GM18507 (cell line): ENCODE results near the gene ADPRHL1.

Experiments
- DNase-seq: peaks from one replicate; pipeline ENCODE4 v3.0.0; 2011; ENCODE audit warnings: low read depth; ENCODE audit not compliant: insufficient read length; ENCODE audit errors: extremely low spot score
- FAIRE-seq: peaks from 2 replicates; lab custom pipeline; 2011; peaks lifted over from hg19 to GRCh38; lab: Jason Lieb, UNC

The ADPRHL1 gene

GRCh38 chr13:113452942-113453901, at the start of gene ADPRHL1:
Gene ADPRHL1 (minus strand): TSS chr13:113453488. CDS start chr13:113453437, 51 bp downstream.
- FAIRE-seq (no peak), DNase-seq (no peak)

- FAIRE-seq, result no peak
- DNase-seq, result no peak
Observed at GRCh38 chr13:113502686-113503085, 49.4 kb upstream of the ADPRHL1 start.

GRCh38 chr13:113500530-113501265, 47.4 kb upstream of the ADPRHL1 start:
- DNase-seq (no peak), FAIRE-seq (no peak)

GRCh38 chr13:113499936-113500335, 46.6 kb upstream of the ADPRHL1 start:
- DNase-seq (no peak), FAIRE-seq (no peak)

GRCh38 chr13:113498905-113499304, 45.6 kb upstream of the ADPRHL1 start:
- DNase-seq (no peak), FAIRE-seq (no peak)

- FAIRE-seq, result no peak
Observed at GRCh38 chr13:113497217-113497616, 43.9 kb upstream of the ADPRHL1 start.

GRCh38 chr13:113495494-113496210, 42.4 kb upstream of the ADPRHL1 start:
- no peak for DNase-seq
- no peak for FAIRE-seq

More at GRCh38 chr13:113497217-113497616, 43.9 kb upstream of the ADPRHL1 start:
- no peak for DNase-seq

- DNase-seq, result no peak
- peak; percentile 60 for FAIRE-seq
Observed at GRCh38 chr13:113493315-113493951, 40.1 kb upstream of the ADPRHL1 start.

- FAIRE-seq (no peak), DNase-seq (no peak)
Observed at GRCh38 chr13:113491982-113492381, 38.7 kb upstream of the ADPRHL1 start.

- no peak for DNase-seq
Observed at GRCh38 chr13:113491418-113491883, 38.2 kb upstream of the ADPRHL1 start.

GRCh38 chr13:113490496-113491417, 37.5 kb upstream of the ADPRHL1 start, which contains the start of gene DCUN1D2:
Gene DCUN1D2 (minus strand): TSS chr13:113490711. CDS start chr13:113490669, 42 bp downstream.
- peak; percentile 94 for DNase-seq
- FAIRE-seq, result peak; percentile 81

More at GRCh38 chr13:113491418-113491883, 38.2 kb upstream of the ADPRHL1 start:
- FAIRE-seq, result no peak

GRCh38 chr13:113489549-113490495, 36.5 kb upstream of the ADPRHL1 start:
- DNase-seq (no peak), FAIRE-seq (no peak)

GRCh38 chr13:113489171-113489548, 35.9 kb upstream of the ADPRHL1 start:
- no peak for DNase-seq
- no peak for FAIRE-seq

- FAIRE-seq, result no peak
- no peak for DNase-seq
Observed at GRCh38 chr13:113488283-113488682, 35.0 kb upstream of the ADPRHL1 start.

- FAIRE-seq, result no peak
- DNase-seq, result no peak
Observed at GRCh38 chr13:113486698-113487097, 33.4 kb upstream of the ADPRHL1 start.

- FAIRE-seq (no peak), DNase-seq (no peak)
Observed at GRCh38 chr13:113485545-113485944, 32.3 kb upstream of the ADPRHL1 start.
